GM18873 (cell line): ENCODE results near the gene ZFYVE28.
A peak's percentile ranks its signal among the peaks of the same experiment; 100 is the strongest.

Source experiments
- ATAC-seq: cut with Tn5 transposase; IDR thresholded peaks from one replicate; pipeline ENCODE4 v1.9.1; 2021; ENCODE audit warnings: mild to moderate bottlenecking, moderate library complexity, moderate number of reproducible peaks; ENCODE audit not compliant: unreplicated experiment, low FRiP score

ZFYVE28 gene

DNA sequence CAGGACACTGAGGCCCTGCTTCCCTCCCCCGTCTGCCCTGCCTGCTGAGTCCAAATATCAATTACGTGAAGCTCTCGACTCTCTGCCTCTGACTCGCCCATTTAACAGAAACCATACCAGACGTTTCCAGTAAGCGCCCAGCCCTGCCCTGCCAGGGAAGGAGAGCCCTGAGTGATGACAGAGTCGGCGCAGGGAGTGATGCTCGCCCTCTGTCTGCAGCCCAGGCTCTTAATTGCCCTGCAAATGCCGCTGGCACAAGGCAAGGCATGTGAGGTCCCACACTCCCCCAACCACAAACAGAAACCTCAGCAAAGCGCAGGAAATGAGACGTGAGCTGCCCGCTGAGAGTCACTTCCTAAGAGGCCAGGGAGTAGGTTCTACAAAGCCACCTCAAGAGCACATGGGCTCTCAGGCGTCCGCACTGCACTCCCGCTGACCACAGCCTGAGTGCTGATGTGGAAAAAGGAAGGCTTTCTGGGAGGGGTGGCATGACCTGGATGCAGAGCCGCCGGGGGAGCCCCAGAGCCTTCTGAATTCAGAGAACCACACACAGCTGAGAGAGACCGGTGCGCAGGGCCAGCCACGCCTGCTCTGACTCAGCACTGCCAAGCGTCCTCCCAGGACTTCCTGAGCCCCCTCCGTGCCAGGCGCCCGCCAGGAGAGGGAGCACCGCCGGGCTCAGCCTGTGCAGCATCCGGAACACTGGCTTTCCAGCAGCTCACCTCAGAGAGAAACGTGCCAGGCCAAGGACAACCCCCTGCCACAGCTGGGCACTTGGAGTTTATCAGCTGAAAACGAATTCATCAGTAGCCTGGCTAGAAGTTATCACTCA lies 5.3 kb downstream of the ZFYVE28 start:
- peak; percentile 56 for ATAC-seq

DNA sequence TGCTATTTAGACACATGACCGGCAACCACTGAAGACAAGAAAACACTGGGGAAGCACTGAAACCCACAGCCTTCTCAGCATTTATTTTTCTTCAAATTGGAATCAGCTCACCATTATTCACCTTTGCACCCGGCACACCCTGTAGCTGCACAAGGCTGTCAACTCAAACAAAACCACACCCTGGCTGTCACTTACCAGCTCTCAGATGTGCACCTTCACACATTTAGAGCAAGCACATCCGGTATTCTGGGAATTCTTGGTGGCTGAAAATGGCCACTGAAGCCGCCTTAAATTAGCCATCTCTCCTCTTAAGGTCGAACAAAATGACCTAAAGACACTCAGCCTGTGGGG lies 5.9 kb downstream of the ZFYVE28 start:
- ATAC-seq, result peak; percentile 25

DNA sequence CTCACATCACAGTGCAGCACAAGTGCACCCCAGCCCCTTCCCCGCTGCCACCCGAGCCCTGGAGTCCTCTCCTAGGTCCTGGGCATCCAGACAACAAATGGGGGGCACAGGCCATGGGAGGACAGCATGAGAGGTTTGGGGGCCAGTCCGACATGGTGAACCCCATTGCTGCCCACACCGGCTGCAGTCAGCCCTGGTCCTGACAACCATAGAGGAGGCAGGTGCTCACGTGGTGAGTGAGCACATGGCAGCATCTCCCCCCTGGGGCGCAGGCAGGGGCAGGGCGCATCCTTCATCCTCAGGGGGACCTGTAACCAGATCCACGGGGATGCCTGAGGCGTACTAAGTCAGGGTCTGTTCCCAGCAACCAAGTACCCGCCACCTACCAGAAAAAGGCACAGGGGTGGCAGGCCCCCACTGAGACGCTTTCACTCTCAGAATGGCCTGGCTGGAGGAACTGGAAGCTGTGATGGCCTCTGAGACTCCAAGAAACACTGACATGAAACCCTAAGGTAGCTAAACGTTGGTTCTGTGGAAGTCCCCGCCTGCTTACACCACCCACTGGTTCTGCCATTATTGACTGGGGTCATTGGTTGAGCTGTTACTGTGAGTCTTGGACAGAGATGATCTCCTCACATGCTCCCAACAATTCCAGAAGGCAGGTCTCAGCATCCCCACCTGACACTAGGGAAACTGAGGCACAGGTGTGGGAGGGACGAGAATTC lies 6.5 kb downstream of the ZFYVE28 start:
- peak; percentile 21 for ATAC-seq

DNA sequence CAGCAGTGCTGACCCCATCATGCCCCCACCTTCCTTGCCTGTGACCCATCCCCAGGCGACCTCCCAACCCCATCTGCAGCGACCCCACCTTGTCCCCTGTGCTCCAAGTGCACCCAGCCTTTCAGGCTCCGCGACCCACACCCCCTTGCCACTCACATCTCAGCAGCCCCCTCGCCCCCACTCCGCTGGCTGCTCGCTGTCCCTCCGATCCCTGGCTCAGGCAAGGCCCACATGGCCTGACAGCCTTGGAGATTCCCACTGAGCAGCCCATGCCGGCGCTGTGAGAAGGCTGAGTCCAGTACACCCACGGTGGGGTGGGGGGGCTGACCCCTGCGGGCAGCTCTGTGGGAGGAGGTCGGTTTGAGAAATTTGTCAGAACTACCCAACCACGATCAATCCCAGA lies 9.1 kb downstream of the ZFYVE28 start:
- no peak for ATAC-seq

DNA sequence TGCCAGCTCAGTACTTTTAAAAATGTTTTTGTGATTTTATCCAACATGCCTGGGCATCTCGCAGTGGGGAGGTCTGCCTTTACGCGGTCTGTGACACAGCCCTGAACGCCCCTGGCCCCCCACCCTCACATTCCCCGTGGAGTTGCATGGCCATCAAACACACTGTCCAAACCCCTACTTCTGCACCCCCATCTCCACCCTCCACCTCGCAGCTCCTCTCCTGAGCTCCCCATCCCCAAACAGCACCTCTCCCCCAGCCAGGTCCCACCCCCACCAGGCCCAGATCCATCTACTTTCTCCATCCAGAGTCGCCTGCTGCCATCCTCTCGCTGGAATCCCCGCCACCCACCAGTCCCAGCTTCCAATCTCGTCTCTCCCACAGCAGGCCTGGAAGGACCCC lies 9.5 kb downstream of the ZFYVE28 start:
- ATAC-seq, result no peak

DNA sequence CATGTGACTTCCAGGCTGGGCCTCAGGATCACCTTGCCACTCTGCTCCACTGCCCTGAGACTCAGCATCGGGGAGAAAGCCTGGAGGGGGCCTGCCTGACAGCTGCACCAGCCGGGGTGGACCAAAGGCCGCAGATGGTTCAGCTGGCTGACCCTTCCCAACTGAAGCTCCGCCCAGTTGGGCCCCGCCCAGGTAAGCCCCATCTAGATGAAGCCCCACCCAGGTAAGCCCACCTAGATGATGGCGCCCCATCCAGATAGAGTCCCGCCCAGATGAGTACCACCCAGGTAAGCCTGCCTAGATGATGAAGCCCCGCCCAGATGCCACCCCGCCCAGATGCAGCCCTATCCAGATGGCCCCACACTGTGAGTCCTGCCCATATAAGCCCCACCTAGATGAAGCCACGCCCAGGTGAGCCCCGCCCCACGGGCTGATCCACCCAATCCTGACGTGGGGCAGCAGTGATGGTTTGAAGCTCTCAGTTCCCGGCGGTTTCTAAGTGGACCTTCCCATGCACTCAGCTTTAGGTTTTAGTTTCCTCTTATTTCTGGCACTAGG lies 10.0 kb downstream of the ZFYVE28 start:
- no peak for ATAC-seq

DNA sequence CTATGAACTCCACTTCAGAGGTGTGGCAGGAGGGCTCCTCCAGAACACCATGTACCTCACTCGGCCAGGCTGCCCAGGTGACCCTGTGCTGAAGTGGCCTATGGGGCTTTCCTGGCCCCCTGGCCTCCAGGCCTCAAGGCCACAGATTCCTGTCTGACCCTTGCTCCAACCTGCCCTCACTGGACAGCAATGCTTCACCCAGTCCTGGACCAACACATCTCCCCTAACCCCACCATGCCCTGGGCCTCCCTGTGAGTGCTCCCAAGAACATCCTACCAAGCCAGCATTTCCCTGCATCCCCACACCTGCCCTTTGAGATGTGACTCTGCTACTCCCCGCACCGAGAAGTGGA lies 10.5 kb downstream of the ZFYVE28 start:
- no peak for ATAC-seq

DNA sequence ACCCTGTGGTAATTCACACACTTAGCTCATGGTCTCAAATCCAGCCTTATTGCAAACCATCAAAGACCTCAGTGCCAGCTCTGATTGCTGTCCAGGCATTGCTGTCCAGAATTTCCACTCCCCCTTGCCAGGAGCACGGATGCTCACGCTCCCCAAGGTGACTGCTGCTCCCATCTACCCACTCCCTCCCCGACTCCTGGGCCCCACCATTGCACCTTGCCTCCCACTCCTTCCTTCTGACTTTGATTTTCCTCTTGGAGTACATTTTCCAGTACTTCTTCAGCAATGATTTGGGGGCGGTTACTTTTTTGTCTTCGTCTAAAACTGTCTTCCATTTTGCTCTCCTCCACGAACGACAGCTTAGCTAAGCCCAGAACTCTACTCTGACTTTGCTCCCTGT lies 11.5 kb downstream of the ZFYVE28 start:
- no peak for ATAC-seq

DNA sequence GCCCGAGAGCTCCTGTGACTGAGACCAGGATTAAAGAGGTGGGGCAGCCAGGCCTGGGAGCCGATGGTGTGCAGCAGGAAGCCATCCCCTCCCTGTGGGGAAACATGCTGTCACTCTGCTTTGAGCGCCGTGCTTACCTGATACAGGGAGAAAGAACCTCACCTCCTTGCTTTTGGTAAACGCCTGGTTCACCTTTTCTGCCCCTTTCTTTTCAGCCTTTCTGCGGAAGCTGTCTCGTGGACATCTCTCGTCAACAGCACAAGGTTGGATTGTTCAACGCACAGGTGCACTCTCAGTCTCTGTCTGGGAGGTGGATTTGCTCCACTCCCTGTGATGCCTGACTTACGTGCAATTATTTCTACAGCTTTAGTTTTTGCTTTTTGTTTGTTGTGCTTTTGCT lies 12.0 kb downstream of the ZFYVE28 start:
- no peak for ATAC-seq

DNA sequence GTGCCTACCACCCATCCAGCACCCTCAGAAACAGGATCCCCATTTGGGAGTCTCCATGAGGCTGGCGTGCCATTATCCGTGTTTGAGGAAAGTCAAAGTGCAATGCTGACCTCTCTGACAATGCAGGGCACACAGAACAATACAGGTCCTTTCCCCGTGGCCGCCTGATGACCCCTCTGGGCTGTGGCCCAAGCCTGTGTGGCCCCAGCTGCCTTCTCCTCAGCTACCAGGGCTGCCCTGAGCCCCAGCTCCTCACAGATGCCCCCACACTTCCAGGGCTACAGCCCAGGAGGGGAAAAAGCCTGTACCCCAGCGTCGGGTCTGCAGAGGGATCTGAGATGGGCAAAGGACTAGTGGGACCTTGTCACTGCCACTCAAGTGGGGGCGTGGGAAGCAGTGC lies 15.5 kb downstream of the ZFYVE28 start:
- ATAC-seq, result no peak

DNA sequence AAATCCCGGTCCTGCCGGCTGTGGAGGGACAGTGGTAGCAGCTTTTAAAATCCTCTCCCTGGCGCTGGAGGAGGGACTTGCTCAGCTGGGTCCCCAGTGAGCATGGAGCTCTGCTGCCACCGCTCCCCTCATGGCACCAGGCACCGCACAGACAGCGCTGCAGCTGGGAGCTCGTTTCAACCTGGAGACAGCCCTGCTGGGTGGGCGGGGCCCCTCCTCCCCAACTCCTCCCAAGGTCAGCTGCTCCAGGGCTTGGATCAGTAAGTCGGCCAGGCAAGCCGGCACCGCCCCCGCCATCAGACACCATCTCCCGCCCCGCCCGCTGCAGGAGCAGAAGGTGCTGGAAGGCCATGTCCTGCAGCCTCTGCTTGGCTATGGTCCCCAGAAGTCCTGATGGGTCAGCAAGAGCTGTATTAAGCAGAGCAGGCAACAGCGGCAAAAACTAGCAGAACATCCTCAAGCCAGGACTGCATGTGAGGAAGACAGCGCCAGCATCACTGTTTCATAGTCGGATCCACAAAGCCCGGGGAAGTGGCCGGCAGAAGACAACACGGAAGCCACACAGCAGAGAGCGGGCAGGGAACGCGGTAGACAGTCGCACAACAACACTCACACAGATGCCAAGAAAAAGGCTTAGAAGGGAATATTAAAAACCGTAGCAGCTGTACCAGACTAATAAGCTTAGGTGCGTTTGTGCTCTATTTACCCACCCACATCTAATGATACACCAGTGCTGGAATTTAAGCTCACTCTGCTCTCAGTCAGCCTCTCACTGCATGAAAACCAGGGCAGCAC lies 16.2 kb downstream of the ZFYVE28 start:
- ATAC-seq, result no peak

DNA sequence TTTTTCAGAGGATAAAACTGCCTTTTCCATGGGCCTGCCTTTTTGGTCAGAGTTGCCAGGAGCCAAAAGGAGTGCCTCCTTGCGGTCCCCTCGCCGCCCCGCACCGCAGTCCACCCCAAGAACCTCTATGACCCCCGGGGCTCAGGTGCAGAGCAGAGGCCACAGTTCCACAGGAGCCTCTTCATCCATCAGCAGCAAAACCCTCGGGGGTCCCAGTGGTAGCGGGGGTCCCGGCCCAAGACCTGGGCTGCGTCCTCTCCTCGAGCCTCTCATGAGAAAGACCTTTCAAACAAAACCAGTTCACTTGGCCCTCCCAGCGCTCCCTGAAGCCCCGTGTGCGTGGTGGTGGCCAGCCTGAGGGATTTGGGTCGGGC lies 16.8 kb downstream of the ZFYVE28 start:
- no peak for ATAC-seq

DNA sequence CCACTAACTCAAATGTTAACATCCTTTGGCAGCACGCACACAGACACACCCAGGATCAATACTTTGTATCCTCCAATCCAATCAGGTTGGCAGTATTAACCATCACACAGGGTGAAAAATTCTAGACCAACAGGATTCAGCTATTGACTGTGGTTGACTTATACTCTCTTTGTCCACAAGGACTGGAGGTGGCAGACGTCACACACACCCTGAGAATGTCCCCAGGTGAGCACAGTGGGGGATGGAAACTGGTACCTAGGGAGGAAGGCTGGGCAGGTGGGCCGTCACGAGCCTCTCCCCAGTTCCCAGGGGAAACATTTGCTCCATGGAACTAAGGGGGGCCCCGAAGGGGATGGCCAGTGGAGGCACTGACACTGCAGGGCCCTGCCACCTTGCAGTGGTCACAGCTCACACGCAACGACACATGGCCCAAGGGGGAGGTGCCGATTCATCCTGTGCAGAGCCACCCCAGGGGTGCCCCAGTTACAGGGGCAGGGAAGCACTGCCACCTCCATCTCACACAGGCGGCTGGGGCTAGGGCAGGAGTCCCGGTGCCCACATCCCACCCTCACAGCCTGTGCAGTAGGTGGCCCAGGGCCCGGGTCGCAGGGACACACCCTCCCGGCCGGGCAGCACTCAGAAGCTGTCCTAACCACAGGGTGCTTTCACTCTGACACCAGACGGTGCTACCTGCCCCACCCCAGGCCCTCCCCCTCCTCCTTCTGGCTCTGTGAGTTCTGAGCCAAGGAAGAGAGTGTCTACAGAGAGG lies 17.4 kb downstream of the ZFYVE28 start:
- no peak for ATAC-seq

DNA sequence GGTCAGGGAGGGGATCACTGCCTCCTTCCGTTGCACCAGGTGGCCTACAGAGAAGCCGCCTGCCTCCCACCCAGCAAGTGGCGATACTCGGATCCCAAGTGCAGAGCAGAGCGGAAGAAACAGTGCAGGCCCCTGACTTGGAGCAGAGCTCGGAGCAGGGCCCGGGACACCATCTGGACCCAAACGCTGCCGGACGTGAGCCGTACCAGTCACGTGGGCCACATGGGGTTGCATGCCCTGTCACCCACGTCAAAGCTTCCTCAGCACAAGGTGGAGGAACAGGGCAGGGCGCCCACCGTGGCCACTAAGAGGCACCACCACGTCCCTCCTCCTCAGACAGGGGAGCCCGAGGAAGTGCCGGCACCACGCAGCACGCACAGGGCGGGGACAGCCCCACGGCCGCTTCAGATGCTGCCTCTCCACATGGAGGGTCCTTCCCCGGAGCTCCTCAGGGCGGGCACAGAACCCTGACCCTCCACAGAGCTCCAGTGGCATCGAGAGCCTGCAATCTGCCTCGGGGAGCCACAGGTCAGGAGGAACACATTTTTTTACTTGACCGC lies 18.7 kb downstream of the ZFYVE28 start:
- no peak for ATAC-seq

DNA sequence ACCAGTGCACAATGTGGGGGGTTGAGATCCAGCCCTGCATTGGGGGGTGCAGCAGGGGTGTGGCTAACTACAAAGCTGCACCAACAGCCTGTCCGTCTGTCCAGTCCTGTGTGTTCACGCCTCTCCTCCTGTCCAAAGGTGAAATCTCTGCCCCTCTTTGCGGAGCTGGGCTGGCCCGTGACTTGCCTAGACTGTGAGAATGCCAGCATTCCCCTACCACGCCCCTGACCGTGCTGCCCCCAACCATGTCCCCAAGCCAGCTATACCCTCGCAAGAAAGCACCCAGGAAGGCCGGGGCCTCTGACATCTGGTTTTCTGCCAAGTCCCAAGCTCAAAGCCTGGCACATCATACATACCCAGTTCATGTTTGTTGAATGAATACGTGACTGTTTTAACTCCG lies 19.2 kb downstream of the ZFYVE28 start:
- no peak for ATAC-seq

DNA sequence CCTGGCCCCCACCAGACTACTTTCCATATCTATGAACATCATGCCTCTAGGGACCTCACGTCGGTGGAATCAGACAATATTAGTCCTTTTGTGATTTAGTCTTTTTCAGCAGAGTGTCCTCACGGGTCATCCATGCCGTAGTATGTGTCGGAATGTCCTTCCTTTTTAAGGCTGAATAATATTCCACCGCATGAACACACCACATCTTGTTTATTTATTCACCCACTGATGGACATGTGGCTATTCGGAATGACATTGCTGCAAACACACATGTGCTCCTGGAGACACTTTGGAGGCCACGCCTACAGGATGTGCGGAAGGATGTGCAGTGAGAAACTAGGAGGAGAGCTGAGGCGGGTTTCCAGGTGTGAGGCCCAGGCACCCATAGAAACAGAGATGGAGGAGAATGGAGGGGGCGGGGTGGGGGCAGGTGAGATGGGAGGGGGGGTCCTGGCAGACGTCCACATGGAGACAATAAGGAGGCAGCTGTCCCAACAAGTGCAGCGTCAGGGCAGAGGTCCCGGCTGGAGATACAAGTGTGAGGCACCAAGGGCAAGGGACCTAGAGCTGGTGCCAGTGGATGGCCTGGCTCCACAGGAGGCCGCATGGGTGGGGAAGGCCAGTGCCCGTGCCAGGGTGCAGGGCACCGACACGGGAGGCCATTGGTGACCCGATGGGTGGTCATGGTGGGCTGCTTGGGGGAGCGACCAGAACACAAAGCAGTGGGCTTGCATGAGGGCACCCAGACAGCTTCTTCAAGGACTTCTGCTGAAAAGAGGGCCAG lies 20.7 kb downstream of the ZFYVE28 start:
- ATAC-seq, result no peak

DNA sequence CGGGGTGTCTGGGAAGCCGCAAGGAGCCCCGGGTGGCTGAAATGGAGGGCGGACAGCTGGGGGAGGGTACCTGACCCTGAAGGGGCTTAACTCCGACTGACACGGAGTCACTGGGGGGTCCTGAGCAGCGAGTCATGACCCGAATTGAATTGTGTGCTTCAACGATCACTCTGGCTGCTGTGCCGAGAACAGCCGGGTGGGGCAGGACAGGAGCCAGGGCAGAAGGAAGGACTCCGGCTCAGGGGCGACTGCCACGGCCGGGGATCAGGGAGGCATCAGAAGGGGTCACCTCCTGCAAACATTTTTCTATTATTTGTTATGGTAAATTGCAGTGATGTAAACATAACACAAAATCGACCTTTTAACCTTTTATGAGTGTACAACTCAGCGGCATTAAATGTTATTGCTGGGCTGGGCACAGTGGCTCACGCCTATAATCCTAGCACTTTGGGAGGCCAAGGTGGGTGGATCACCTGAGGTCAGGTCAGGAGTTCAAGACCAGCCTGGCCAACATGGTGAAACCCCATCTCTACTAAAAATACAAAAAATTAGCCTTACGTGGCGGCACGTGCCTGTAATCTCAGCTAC lies 21.6 kb downstream of the ZFYVE28 start:
- ATAC-seq, result no peak

DNA sequence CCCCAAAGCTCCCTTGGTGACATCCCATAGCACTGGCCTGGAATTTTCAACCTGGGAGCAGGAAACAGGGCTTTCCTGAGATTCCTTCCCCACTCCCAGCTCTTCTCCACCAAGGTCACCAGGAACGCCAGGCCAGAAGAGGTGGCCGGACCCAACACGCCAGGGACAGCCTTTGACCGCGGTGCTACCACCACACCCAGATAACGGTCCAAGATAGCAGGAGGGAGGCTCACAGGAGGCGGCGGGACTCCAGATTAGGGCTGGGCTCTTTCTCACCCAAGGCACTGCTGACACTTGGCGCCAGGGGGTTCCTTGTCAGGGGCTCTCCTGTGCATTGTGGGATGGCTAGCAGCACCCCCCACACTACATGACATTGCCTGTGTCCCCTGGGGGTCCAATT lies 22.9 kb downstream of the ZFYVE28 start:
- no peak for ATAC-seq

DNA sequence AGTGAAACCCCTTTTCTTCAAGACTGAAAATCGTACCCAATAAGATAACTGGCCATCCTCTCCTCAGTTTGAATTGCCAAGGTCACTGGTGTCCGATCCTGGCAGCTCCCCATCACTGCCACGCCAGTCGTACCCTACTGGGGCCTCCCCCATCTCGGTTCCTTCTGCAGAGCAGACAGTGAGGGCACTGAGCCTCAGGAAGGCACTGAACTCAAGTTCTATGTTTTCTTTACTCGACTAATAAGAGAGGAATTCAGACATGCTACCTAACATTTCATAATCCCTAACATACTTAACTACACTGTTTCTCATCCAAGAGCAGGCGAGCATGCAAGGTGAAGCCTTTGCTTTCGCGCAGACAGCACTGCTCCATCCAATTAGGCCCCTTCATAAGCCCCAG lies 23.4 kb downstream of the ZFYVE28 start:
- ATAC-seq, result no peak
